Myometrial cell (primary cell): Measurements from ENCODE around the gene RHBG. TPM values are rescaled to one million over a fixed set of nuclear protein-coding genes. Genes with fewer than 3 reads are reported as not detected.

Source experiments
- total RNA-seq: library from RNA; depleted of rRNA; stranded (reverse); fragments of >200 nt; gene quantifications from 2 replicates; pipeline ENCODE4 v1.2.3, GENCODE V29; 2015

Gene RHBG, protein sequence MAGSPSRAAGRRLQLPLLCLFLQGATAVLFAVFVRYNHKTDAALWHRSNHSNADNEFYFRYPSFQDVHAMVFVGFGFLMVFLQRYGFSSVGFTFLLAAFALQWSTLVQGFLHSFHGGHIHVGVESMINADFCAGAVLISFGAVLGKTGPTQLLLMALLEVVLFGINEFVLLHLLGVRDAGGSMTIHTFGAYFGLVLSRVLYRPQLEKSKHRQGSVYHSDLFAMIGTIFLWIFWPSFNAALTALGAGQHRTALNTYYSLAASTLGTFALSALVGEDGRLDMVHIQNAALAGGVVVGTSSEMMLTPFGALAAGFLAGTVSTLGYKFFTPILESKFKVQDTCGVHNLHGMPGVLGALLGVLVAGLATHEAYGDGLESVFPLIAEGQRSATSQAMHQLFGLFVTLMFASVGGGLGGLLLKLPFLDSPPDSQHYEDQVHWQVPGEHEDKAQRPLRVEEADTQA
- not detected in 2 replicates for total RNA-seq

DNA sequence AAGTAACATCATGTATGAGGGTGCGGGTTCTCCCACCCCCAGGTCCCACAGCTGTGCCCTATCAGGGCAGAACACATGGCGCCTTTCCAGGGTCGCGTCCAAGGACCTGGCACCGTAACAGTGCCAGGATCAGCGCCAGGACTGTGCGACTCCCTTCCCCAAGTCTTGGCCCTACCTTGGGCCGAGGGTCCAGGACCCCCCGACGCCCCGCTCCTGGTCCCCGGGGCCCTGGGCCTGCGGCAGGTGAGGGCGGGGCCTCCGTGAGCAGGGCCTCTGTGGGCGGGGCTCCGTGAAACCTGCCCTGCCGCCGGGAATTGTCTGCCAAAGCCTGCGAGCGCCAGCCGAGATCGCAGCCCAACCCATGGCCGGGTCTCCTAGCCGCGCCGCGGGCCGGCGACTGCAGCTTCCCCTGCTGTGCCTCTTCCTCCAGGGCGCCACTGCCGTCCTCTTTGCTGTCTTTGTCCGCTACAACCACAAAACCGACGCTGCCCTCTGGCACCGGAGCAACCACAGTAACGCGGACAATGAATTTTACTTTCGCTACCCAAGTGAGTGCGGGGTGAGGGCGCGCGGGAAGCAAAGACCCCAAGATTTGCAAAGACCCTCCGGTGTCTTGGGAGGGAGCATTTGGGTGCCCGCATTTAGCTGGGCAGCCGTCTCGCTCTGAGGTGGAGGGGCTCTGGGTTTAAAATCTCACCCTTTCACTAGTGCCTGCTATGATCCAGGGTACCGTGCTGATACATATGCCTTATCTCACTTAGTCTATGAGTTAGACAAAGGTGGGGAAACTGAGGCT is at the start of gene RHBG:
Gene RHBG (plus strand): TSS at position 323 of the 796 bp plus-strand sequence. CDS start 39 bp downstream, at position 362.

DNA sequence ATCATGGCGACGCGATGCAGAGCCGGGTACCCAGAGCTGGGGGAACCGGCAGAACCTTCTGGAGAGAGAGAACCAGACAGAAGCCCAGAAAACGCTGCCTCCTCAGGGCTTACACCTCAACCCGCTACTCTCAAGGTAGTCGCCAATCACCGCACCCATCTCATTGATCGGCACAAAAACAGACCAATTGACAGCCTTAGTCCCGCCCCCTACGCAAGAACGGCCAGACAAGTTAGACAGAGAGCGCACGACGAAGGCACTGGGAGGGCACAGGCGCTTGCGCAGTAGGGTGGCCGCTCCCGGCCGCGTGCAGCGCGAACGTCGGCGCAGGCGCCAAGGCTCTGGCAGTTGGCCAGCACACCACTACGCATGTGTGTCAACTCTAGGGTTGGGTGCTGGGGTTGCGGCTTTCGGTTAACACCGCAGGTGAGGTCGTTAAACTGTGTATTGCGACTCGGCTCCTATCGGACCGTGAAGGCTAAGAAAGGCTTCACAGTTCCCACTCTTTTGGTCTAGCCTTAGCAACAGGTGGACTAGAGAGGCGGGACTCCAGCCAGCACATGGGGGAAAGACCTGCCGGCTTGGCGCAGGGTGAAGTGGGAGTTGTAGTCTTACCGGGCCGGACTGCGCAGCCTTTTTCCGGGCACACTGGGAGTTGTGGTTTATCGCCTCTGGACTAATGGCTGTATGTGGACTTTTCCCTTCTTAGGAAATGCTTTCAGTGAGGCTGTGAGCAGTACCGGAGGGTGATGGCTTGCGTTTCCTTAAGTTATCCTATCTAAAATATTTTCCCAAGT is 30.6 kb upstream of the RHBG start, which contains the start of the genes CCT3 and TSACC:
Gene CCT3 (minus strand): TSS at position 113 of the 797 bp plus-strand sequence. CDS start 108 bp downstream, at position 5.
Gene TSACC (plus strand): TSS at position 347 of the 797 bp plus-strand sequence. CDS start 1,232 bp downstream, outside the sequence.

Other genes with a start within 250 kb of the RHBG start
- gene SEMA4A, start 215.6 kb upstream of the RHBG start, total RNA-seq, result under 0.01 and 0.35 TPM in 2 replicates
- gene SLC25A44, start 175.1 kb upstream of the RHBG start, total RNA-seq, result 14.7 and 15.2 TPM in 2 replicates
- 83.6 and 94.0 TPM in 2 replicates for gene PMF1, start 156.2 kb upstream of the RHBG start, total RNA-seq
- 3.7 TPM in 1 of 2 replicates, not detected in the other for gene BGLAP, start 127.0 kb upstream of the RHBG start, total RNA-seq
- gene PAQR6, start 121.2 kb upstream of the RHBG start, total RNA-seq, result not detected in 2 replicates
- gene SMG5, start 86.4 kb upstream of the RHBG start, total RNA-seq, result 53.3 and 54.4 TPM in 2 replicates
- 1.2 and 1.4 TPM in 2 replicates for gene TMEM79, start 84.9 kb upstream of the RHBG start, total RNA-seq
- 102 and 133 TPM in 2 replicates for gene GLMP, start 73.5 kb upstream of the RHBG start, total RNA-seq
- gene VHLL, start 69.9 kb upstream of the RHBG start, total RNA-seq, result not detected in 2 replicates
- 427 and 505 TPM in 2 replicates for gene CCT3, start 30.9 kb upstream of the RHBG start, total RNA-seq
- not detected in 2 replicates for gene TSACC, start 30.7 kb upstream of the RHBG start, total RNA-seq
- 10.4 and 21.1 TPM in 2 replicates for gene MEF2D, start 131.6 kb downstream of the RHBG start, total RNA-seq
- gene IQGAP3, start 203.4 kb downstream of the RHBG start, total RNA-seq, result 24.8 and 29.4 TPM in 2 replicates
- gene TTC24, start 210.5 kb downstream of the RHBG start, total RNA-seq, result not detected in 2 replicates
- 76.2 and 93.1 TPM in 2 replicates for gene NAXE, start 222.6 kb downstream of the RHBG start, total RNA-seq
- 9.8 and 17.9 TPM in 2 replicates for gene GPATCH4, start 232.3 kb downstream of the RHBG start, total RNA-seq